ENCODE measurements around the gene KLK15.
"Not testable (repeated sequence)": the region's sequence is repeated elsewhere in the genome, so short reads cannot be mapped to it uniquely, and the experiment has no call there.

Gene KLK15

GRCh38 chr19:50790922-50791467 lies 42.4 kb downstream of the KLK15 start:
- DNase-seq (ENCODE audit: low spot score) = no peak
- TF ChIP-seq CTCF (IDR thresholded peaks at IDR 0.05; ENCODE audit: extremely low read depth, insufficient read depth, missing control alignments) = no peak
- in situ Hi-C loops (cut with MboI; ENCODE audit: low pct_unique_long_range_greater_than_20kb, low sequenced_read_pairs, unreplicated experiment) = loop anchor here (10.0 to 25.0 kb wide), 3 partner anchors 124 to 429 kb away; partner anchors contain the start of genes KLK4 and NAPSA

- in situ Hi-C loops (cut with MboI; ENCODE audit: low pct_unique_long_range_greater_than_20kb, low sequenced_read_pairs, unreplicated experiment) = loop anchor here (10.0 to 25.0 kb wide), 3 partner anchors 124 to 428 kb away; partner anchors contain the start of genes KLK4 and NAPSA
- no peak for TF ChIP-seq CTCF (IDR thresholded peaks at IDR 0.05; ENCODE audit: extremely low read depth, insufficient read depth, missing control alignments)
- DNase-seq (ENCODE audit: low spot score) = no peak
Observed at GRCh38 chr19:50790396-50790795, 43.0 kb downstream of the KLK15 start, which contains the start of gene ACP4. ACP4 (plus strand) TSS chr19:50790415; CDS start chr19:50790415, 0 bp downstream.

GRCh38 chr19:50785329-50785728 lies 48.0 kb downstream of the KLK15 start:
- no peak for TF ChIP-seq CTCF (IDR thresholded peaks at IDR 0.05; ENCODE audit: extremely low read depth, insufficient read depth, missing control alignments)
- DNase-seq (ENCODE audit: low spot score) = no peak
- in situ Hi-C loops (cut with MboI; ENCODE audit: low pct_unique_long_range_greater_than_20kb, low sequenced_read_pairs, unreplicated experiment) = loop anchor here (25.0 kb wide), 2 partner anchors 248 to 423 kb away; partner anchors contain the start of gene NAPSA

- in situ Hi-C loops (cut with MboI; ENCODE audit: low pct_unique_long_range_greater_than_20kb, low sequenced_read_pairs, unreplicated experiment) = loop anchor here (25.0 kb wide), 2 partner anchors 247 to 422 kb away; partner anchors contain the start of gene NAPSA
- DNase-seq (ENCODE audit: low spot score) = no peak
- TF ChIP-seq CTCF (IDR thresholded peaks at IDR 0.05; ENCODE audit: extremely low read depth, insufficient read depth, missing control alignments) = no peak
Observed at GRCh38 chr19:50784710-50785109, 48.7 kb downstream of the KLK15 start.

GRCh38 chr19:50783848-50784152 lies 49.6 kb downstream of the KLK15 start:
- DNase-seq (ENCODE audit: low spot score) = not testable (repeated sequence)
- in situ Hi-C loops (cut with MboI; ENCODE audit: low pct_unique_long_range_greater_than_20kb, low sequenced_read_pairs, unreplicated experiment) = loop anchor here (25.0 kb wide), 2 partner anchors 246 to 421 kb away; partner anchors contain the start of gene NAPSA

- in situ Hi-C loops (cut with MboI; ENCODE audit: low pct_unique_long_range_greater_than_20kb, low sequenced_read_pairs, unreplicated experiment) = loop anchor here (25.0 kb wide), 2 partner anchors 244 to 419 kb away; partner anchors contain the start of gene NAPSA
- no peak for TF ChIP-seq CTCF (IDR thresholded peaks at IDR 0.05; ENCODE audit: extremely low read depth, insufficient read depth, missing control alignments)
- DNase-seq (ENCODE audit: low spot score) = no peak
Observed at GRCh38 chr19:50780753-50781435, 52.5 kb downstream of the KLK15 start.

All from GM13977 (cell line).